CD14-positive monocyte (primary cell): ENCODE results near the gene SMR3B. TPM values are rescaled to one million over a fixed set of nuclear protein-coding genes. Genes with fewer than 3 reads are reported as not detected.

Experiments
- DNase-seq, 3 donors: peaks; one replicate each; pipeline ENCODE4 v3.0.0-alpha.2; 2011 to 2022
- H2AFZ ChIP-seq: 2 replicates; pipeline ENCODE4 v1.6.0; 2012; ENCODE audit warnings: mild to moderate bottlenecking, low read depth, low read length, inconsistent platforms; ENCODE audit not compliant: insufficient read depth, poor library complexity, severe bottlenecking
- H3K27ac ChIP-seq, 2 donors: 1 replicate in 1 of 2; 2 replicates in 1 of 2; pipeline ENCODE4 v1.5.1; 2012 to 2013; ENCODE audit warnings: low read length in 2 of 2, control low read depth in 1 of 2, inconsistent platforms in 1 of 2, low read depth in 1 of 2, mild to moderate bottlenecking in 1 of 2
- H3K27me3 ChIP-seq, 2 donors: one replicate each; pipeline versions ENCODE4 v1.6.0 to v1.6.1; 2011 to 2013; ENCODE audit warnings: low read length in 2 of 2; ENCODE audit not compliant: control insufficient read depth in 2 of 2, insufficient read depth in 2 of 2
- H3K36me3 ChIP-seq, 2 donors: replicated peaks in 1 of 2; 1 replicate in 1 of 2; 2 replicates in 1 of 2; pipeline versions ENCODE4 v1.5.1 to v1.6.1; 2012 to 2013; ENCODE audit warnings: low read length in 2 of 2, control low read depth in 1 of 2, inconsistent platforms in 1 of 2, mild to moderate bottlenecking in 1 of 2; ENCODE audit not compliant: insufficient read depth in 2 of 2, control insufficient read depth in 1 of 2
- H3K4me1 ChIP-seq, 2 donors: 1 replicate in 1 of 2; 2 replicates in 1 of 2; pipeline versions ENCODE4 v1.5.1 to v1.6.1; 2012 to 2013; ENCODE audit warnings: low read length in 2 of 2, control low read depth in 1 of 2, inconsistent platforms in 1 of 2, mild to moderate bottlenecking in 1 of 2, moderate library complexity in 1 of 2; ENCODE audit not compliant: insufficient read depth in 2 of 2, control insufficient read depth in 1 of 2
- H3K4me2 ChIP-seq: replicated peaks from 2 replicates; pipeline ENCODE3; 2012; ENCODE audit warnings: low read length, moderate library complexity, mild to moderate bottlenecking; ENCODE audit not compliant: poor library complexity, severe bottlenecking; ENCODE audit errors: extremely low read depth
- H3K4me3 ChIP-seq, 3 experiments: fragments of 200-600 bp in 1 of 3; sonication (generic) in 1 of 3; replicated peaks in 1 of 3; 1 replicate in 2 of 3; 2 replicates in 1 of 3; pipeline ENCODE4 v1.5.1; 2011 to 2013; ENCODE audit warnings: low read length in 3 of 3, mild to moderate bottlenecking in 3 of 3, control low read depth in 2 of 3, low read depth in 2 of 3, inconsistent platforms in 1 of 3, moderate library complexity in 1 of 3
- H3K79me2 ChIP-seq: 2 replicates; pipeline ENCODE4 v1.6.0; 2012; ENCODE audit warnings: mild to moderate bottlenecking, control low read depth, inconsistent platforms, low read length, moderate library complexity; ENCODE audit not compliant: insufficient read depth
- H3K9ac ChIP-seq: 2 replicates; pipeline ENCODE4 v1.6.0; 2017; ENCODE audit warnings: low read length, mild to moderate bottlenecking; ENCODE audit not compliant: insufficient read depth, poor library complexity, severe bottlenecking
- H3K9me3 ChIP-seq, 2 donors: replicated peaks in 1 of 2; 1 replicate in 1 of 2; 2 replicates in 1 of 2; pipeline versions ENCODE4 v1.5.1 to v1.6.1; 2012 to 2013; ENCODE audit warnings: low read length in 2 of 2, control low read depth in 1 of 2; ENCODE audit not compliant: control insufficient read depth in 1 of 2, insufficient read depth in 1 of 2
- H4K20me1 ChIP-seq: 2 replicates; pipeline ENCODE4 v1.6.0; 2012; ENCODE audit warnings: mild to moderate bottlenecking, low read length, control low read depth, moderate library complexity; ENCODE audit not compliant: insufficient read depth
- H3K27ac Mint-ChIP-seq, 7 donors: one replicate each; pipeline ENCODE4 v1.8.0; 2020; ENCODE audit warnings: mild to moderate bottlenecking in 7 of 7, mixed read lengths in 7 of 7, moderate library complexity in 6 of 7, inconsistent platforms in 2 of 7
- H3K27me3 Mint-ChIP-seq, 3 donors: one replicate each; pipeline ENCODE4 v1.8.0; 2021 to 2022; ENCODE audit warnings: low read depth in 3 of 3, mild to moderate bottlenecking in 3 of 3, mixed read lengths in 3 of 3, moderate library complexity in 3 of 3, inconsistent platforms in 1 of 3
- H3K36me3 Mint-ChIP-seq, 2 donors: one replicate each; pipeline ENCODE4 v1.8.0; 2020; ENCODE audit warnings: mixed read lengths in 2 of 2, inconsistent platforms in 1 of 2, mild to moderate bottlenecking in 1 of 2
- H3K4me1 Mint-ChIP-seq: one replicate; pipeline ENCODE4 v1.8.0; 2020; ENCODE audit warnings: mild to moderate bottlenecking, mixed read lengths
- H3K4me3 Mint-ChIP-seq, 2 donors: one replicate each; pipeline ENCODE4 v1.8.0; 2020; ENCODE audit warnings: mild to moderate bottlenecking in 2 of 2, mixed read lengths in 2 of 2, moderate library complexity in 1 of 2
- H3K9me3 Mint-ChIP-seq, 7 donors: one replicate each; pipeline ENCODE4 v1.8.0; 2020 to 2022; ENCODE audit warnings: mixed read lengths in 7 of 7, mild to moderate bottlenecking in 6 of 7, moderate library complexity in 6 of 7, inconsistent platforms in 2 of 7
- WGBS: methylation state at CpG from one replicate; pipeline ENCODE4 v1.1.5; 2013; ENCODE audit warnings: missing lambda C conversion rate; ENCODE audit not compliant: insufficient coverage; 5-methylcytosine and 5-hydroxymethylcytosine counted together
- intact Hi-C, 2 donors: fragments of 100-400 bp; cut with micrococcal nuclease; formaldehyde crosslinking; loops; one replicate each; pipeline versions ENCODE4 v1.15.0 to v1.15.1; 2023
- polyA plus RNA-seq, 3 donors: library from polyadenylated mRNA; depleted of rRNA in 1 of 3; unstranded in 2 of 3; stranded (reverse) in 1 of 3; fragments of 300-500 nt in 2 of 3; fragments of >200 nt in 1 of 3; fragmentation: Illumina TruSeq in 2 of 3; gene quantifications; 1 replicate in 2 of 3; 2 replicates in 1 of 3; pipeline ENCODE4 v1.2.3, GENCODE V29; 2012 to 2021
- TF ChIP-seq, protein P1 (sequence below): fragments of 200-600 bp; IDR thresholded peaks from one replicate; pipeline ENCODE4 v1.8.0; 2022; ENCODE audit warnings: antibody characterized with exemption, mild to moderate bottlenecking

SMR3B gene
- polyA plus RNA-seq, 3 donors = not detected

- H3K27me3 Mint-ChIP-seq = no peaks in the 10 kb centered on the region
- intact Hi-C loops = no loop called here
- TF ChIP-seq, protein P1, sequence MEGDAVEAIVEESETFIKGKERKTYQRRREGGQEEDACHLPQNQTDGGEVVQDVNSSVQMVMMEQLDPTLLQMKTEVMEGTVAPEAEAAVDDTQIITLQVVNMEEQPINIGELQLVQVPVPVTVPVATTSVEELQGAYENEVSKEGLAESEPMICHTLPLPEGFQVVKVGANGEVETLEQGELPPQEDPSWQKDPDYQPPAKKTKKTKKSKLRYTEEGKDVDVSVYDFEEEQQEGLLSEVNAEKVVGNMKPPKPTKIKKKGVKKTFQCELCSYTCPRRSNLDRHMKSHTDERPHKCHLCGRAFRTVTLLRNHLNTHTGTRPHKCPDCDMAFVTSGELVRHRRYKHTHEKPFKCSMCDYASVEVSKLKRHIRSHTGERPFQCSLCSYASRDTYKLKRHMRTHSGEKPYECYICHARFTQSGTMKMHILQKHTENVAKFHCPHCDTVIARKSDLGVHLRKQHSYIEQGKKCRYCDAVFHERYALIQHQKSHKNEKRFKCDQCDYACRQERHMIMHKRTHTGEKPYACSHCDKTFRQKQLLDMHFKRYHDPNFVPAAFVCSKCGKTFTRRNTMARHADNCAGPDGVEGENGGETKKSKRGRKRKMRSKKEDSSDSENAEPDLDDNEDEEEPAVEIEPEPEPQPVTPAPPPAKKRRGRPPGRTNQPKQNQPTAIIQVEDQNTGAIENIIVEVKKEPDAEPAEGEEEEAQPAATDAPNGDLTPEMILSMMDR = no peak
- Histone ChIP-seq H3K36me3 (no peaks in the 10 kb centered on the region), H3K9ac (no peak overlapping the region), H4K20me1 (no peaks in the 10 kb centered on the region), H2AFZ (no peak overlapping the region), H3K4me3 (no peak overlapping the region), H3K27me3 (no peaks in the 10 kb centered on the region), H3K4me1 (no peaks in the 10 kb centered on the region), H3K9me3 (no peaks in the 10 kb centered on the region), H3K27ac (no peak overlapping the region), H3K4me2 (no peak overlapping the region), H3K79me2 (no peaks in the 10 kb centered on the region)
- H3K4me1 Mint-ChIP-seq = no peaks in the 10 kb centered on the region
- H3K9me3 Mint-ChIP-seq = peaks cover 0 to 3% (median 0%) of the 10 kb centered on the region in 7 donors
- H3K27ac Mint-ChIP-seq = no peak overlapping the region
- no peaks in the 10 kb centered on the region for H3K36me3 Mint-ChIP-seq
- no peak overlapping the region for H3K4me3 Mint-ChIP-seq
- WGBS = no CpG with 5 or more reads among the region's 5 CpGs
- DNase-seq = no peak
Observed at GRCh38 chr4:70336043-70336442, 46.9 kb upstream of the SMR3B start.

DNA sequence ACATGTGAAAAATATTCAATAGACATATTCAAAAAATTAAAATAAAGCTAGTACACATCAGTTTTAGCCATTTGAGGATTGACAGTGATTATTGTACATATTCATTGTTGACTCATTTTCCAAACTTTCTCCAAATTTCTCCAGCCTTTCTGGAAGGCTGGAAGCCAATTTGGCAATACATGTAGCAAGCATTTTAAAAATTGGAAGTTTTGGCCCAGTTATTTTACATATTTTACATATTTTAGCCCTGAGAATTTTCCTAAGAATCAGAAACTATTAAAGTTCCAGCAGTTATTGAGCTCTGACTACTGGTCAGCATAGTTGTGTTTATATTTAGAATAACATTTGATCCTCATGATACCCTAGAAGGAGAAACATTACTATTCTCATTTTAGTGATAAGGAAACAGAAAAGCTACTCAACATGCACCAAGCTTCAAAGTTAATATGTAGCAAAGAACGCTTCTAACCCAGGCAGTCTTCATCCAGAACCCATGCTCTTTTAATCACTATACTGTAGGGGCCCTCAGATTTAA lies 45.0 kb upstream of the SMR3B start:
- no peaks in the 10 kb centered on the region for H3K9me3 ChIP-seq
- no peaks in the 10 kb centered on the region for H3K27me3 ChIP-seq
- peaks cover 0 to 3% (median 0%) of the 10 kb centered on the region in 7 donors for H3K9me3 Mint-ChIP-seq
- H3K27ac ChIP-seq = no peak overlapping the region
- no CpG with 5 or more reads among the region's 1 CpG for WGBS
- H3K36me3 ChIP-seq = no peaks in the 10 kb centered on the region
- H3K27me3 Mint-ChIP-seq = no peaks in the 10 kb centered on the region
- no peaks in the 10 kb centered on the region for H3K79me2 ChIP-seq
- no peaks in the 10 kb centered on the region for H3K36me3 Mint-ChIP-seq
- no peak for DNase-seq
- TF ChIP-seq, protein P1 = no peak
- H3K4me3 ChIP-seq = no peak overlapping the region
- intact Hi-C loops = no loop called here
- H3K4me3 Mint-ChIP-seq = no peak overlapping the region
- H3K4me1 Mint-ChIP-seq = no peaks in the 10 kb centered on the region
- H3K9ac ChIP-seq = no peak overlapping the region
- H3K27ac Mint-ChIP-seq = no peak overlapping the region
- H3K4me2 ChIP-seq = no peak overlapping the region
- no peak overlapping the region for H2AFZ ChIP-seq
- no peaks in the 10 kb centered on the region for H3K4me1 ChIP-seq
- H4K20me1 ChIP-seq = no peaks in the 10 kb centered on the region
